Mesendoderm (in vitro differentiated cells): ENCODE data around the gene RASA3.

Experiments used
- DNase-seq: peaks from one replicate; pipeline ENCODE4 v3.0.0; 2013
- H2AK5ac ChIP-seq: 2 replicates; pipeline ENCODE4 v1.6.1; 2013; ENCODE audit warnings: low read length, inconsistent platforms
- H2BK120ac ChIP-seq: 2 replicates; pipeline ENCODE4 v1.6.1; 2013; ENCODE audit warnings: low read depth, mild to moderate bottlenecking, low read length, moderate library complexity, mixed read lengths
- H2BK15ac ChIP-seq: replicated peaks from 2 replicates; pipeline ENCODE4 v1.6.1; 2013; ENCODE audit warnings: low read depth, mild to moderate bottlenecking, moderate library complexity
- H2BK5ac ChIP-seq: 2 replicates; pipeline ENCODE4 v1.6.1; 2013; ENCODE audit warnings: low read length, inconsistent platforms
- H3K18ac ChIP-seq: 2 replicates; pipeline ENCODE4 v1.6.1; 2013; ENCODE audit warnings: mild to moderate bottlenecking, low read length, mixed read lengths
- H3K23ac ChIP-seq: one replicate; pipeline ENCODE4 v1.6.1; 2013; ENCODE audit warnings: low read length
- H3K27ac ChIP-seq: 2 replicates; pipeline ENCODE4 v1.5.1; 2013; ENCODE audit warnings: low read depth, mild to moderate bottlenecking, inconsistent platforms, low read length, moderate library complexity
- H3K27me3 ChIP-seq: 2 replicates; pipeline ENCODE4 v1.6.1; 2013; ENCODE audit warnings: low read length, control low read depth, mild to moderate bottlenecking, inconsistent platforms; ENCODE audit not compliant: insufficient read depth, poor library complexity
- H3K36me3 ChIP-seq: 2 replicates; pipeline ENCODE4 v1.6.1; 2013; ENCODE audit warnings: low read length, inconsistent platforms; ENCODE audit not compliant: control insufficient read depth, insufficient read depth
- H3K4ac ChIP-seq: one replicate; pipeline ENCODE4 v1.6.1; 2013; ENCODE audit warnings: low read depth, mild to moderate bottlenecking, low read length, moderate library complexity
- H3K4me1 ChIP-seq: 2 replicates; pipeline ENCODE4 v1.6.1; 2013; ENCODE audit warnings: low read depth, low read length, inconsistent platforms; ENCODE audit not compliant: control insufficient read depth
- H3K4me2 ChIP-seq: 2 replicates; pipeline ENCODE4 v1.6.1; 2013; ENCODE audit warnings: low read length
- H3K4me3 ChIP-seq: 2 replicates; pipeline ENCODE4 v1.5.1; 2013; ENCODE audit warnings: mild to moderate bottlenecking, low read length
- H3K56ac ChIP-seq: one replicate; pipeline ENCODE4 v1.6.1; 2013; ENCODE audit warnings: low read length
- H3K79me1 ChIP-seq: 2 replicates; pipeline ENCODE4 v1.6.1; 2013; ENCODE audit warnings: low read length, inconsistent platforms
- H3K79me2 ChIP-seq: 2 replicates; pipeline ENCODE4 v1.6.1; 2013; ENCODE audit warnings: mild to moderate bottlenecking, low read length; ENCODE audit not compliant: control insufficient read depth, insufficient read depth
- H3K9ac ChIP-seq: 2 replicates; pipeline ENCODE4 v1.6.1; 2013; ENCODE audit warnings: low read length, inconsistent platforms
- H4K5ac ChIP-seq: one replicate; pipeline ENCODE4 v1.6.1; 2013; ENCODE audit warnings: low read length
- H4K8ac ChIP-seq: one replicate; pipeline ENCODE4 v1.6.1; 2013; ENCODE audit warnings: low read depth, mild to moderate bottlenecking, control low read depth, low read length, moderate library complexity
- WGBS: extraction: QIAGEN DNeasy Blood & Tissue Kit; methylation state at CpG from one replicate; pipeline ENCODE4 v1.1.7; 2013; ENCODE audit warnings: low lambda C conversion rate, missing lambda C conversion rate; ENCODE audit not compliant: insufficient coverage; ENCODE audit errors: extremely low coverage; 5-methylcytosine and 5-hydroxymethylcytosine counted together

The RASA3 gene

DNA sequence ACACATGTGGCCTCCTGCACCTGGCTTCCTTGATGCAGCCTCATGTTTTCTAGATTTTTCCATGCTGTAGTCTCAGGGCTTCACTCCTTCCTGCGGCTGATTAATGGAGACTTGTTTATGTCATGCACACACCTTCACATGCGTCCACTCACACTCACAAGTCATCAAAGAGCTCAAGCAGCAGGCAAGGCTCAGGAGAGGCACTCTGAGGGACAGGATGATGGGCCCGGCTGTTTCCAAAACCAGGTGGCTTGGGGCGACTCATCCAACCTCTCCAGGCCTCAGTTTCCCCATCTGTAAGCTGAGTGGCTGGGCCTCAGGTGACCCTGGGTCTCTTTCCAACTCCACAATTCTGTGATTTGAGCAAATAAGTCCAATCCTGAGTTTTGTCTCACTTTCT lies 36.9 kb downstream of the RASA3 start:
- no peak for DNase-seq
- H2BK15ac ChIP-seq, result no peak overlapping the region
- no peaks in the 10 kb centered on the region for H3K36me3 ChIP-seq
- H3K9ac ChIP-seq, result no peak overlapping the region
- H4K5ac ChIP-seq, result no peak overlapping the region
- H3K18ac ChIP-seq, result no peak overlapping the region
- H2AK5ac ChIP-seq, result no peak overlapping the region
- peaks cover 6% of the 10 kb centered on the region for H3K79me2 ChIP-seq
- no peak overlapping the region for H3K4ac ChIP-seq
- no peak overlapping the region for H2BK5ac ChIP-seq
- H2BK120ac ChIP-seq, result no peak overlapping the region
- H3K27me3 ChIP-seq, result no peaks in the 10 kb centered on the region
- H4K8ac ChIP-seq, result no peak overlapping the region
- no peak overlapping the region for H3K27ac ChIP-seq
- H3K23ac ChIP-seq, result no peak overlapping the region
- no peaks in the 10 kb centered on the region for H3K4me1 ChIP-seq
- H3K79me1 ChIP-seq, result peaks cover 4% of the 10 kb centered on the region
- H3K4me3 ChIP-seq, result no peak overlapping the region
- no CpG with 5 or more reads among the region's 4 CpGs for WGBS
- no peak overlapping the region for H3K56ac ChIP-seq
- H3K4me2 ChIP-seq, result no peak overlapping the region

DNA sequence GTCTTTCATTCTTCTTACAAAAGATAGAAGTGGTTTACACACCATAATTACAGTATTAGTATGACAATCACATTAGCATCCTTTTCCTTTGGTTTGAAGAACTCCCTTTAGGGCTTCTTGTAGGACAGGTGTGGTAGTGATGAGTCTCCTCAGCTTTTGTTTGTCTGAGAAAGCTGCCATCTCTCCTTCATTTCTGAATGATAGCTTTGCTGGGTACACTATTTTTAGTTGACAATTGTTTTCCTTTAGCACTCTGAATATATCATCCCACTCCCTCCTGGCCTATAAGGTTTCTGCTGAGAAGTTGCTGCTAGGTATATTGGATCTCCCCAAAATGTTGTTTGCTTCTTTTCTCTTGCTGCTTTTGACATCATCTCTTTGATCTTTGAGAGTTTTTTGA lies 39.3 kb downstream of the RASA3 start:
- H3K36me3 ChIP-seq, result no peaks in the 10 kb centered on the region
- H3K4me1 ChIP-seq, result peaks cover 1% of the 10 kb centered on the region
- no peak overlapping the region for H4K8ac ChIP-seq
- H2BK5ac ChIP-seq, result no peak overlapping the region
- H3K4me3 ChIP-seq, result no peak overlapping the region
- H2AK5ac ChIP-seq, result no peak overlapping the region
- peaks cover 6% of the 10 kb centered on the region for H3K79me2 ChIP-seq
- H3K4ac ChIP-seq, result no peak overlapping the region
- no peak overlapping the region for H2BK15ac ChIP-seq
- H3K9ac ChIP-seq, result no peak overlapping the region
- H3K4me2 ChIP-seq, result no peak overlapping the region
- H2BK120ac ChIP-seq, result no peak overlapping the region
- H3K18ac ChIP-seq, result no peak overlapping the region
- DNase-seq, result no peak
- no peak overlapping the region for H4K5ac ChIP-seq
- no peaks in the 10 kb centered on the region for H3K27me3 ChIP-seq
- no peak overlapping the region for H3K27ac ChIP-seq
- no peak overlapping the region for H3K23ac ChIP-seq
- H3K56ac ChIP-seq, result no peak overlapping the region
- peaks cover 6% of the 10 kb centered on the region for H3K79me1 ChIP-seq

DNA sequence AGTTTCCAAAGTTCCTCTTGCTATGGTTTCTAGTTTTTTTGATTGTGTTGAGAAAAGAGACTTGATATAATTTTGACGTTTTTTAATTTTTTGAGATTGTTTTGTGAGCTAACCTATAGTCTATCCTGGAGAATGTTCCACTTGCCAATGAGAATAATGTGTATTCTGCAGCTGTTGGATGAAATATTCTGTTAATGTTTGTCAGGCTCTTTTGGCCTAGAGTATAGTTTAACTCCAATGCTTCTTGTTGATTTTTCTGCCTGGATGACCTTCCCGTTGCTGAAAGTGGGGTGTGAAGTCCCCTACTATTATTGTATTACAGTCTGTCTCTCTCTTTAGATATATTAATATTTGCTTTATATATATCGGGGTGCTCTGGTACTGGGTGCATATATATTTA lies 40.0 kb downstream of the RASA3 start:
- no peak overlapping the region for H3K4me3 ChIP-seq
- H2BK5ac ChIP-seq, result no peak overlapping the region
- H4K5ac ChIP-seq, result no peak overlapping the region
- H3K79me2 ChIP-seq, result peaks cover 6% of the 10 kb centered on the region
- no peak for DNase-seq
- no peak overlapping the region for H3K18ac ChIP-seq
- H3K36me3 ChIP-seq, result no peaks in the 10 kb centered on the region
- no peak overlapping the region for H3K4me2 ChIP-seq
- WGBS, result 100% methylated on average over 1 of the region's 3 CpGs
- H3K56ac ChIP-seq, result no peak overlapping the region
- H3K4me1 ChIP-seq, result peaks cover 1% of the 10 kb centered on the region
- H3K23ac ChIP-seq, result no peak overlapping the region
- H4K8ac ChIP-seq, result no peak overlapping the region
- H3K4ac ChIP-seq, result no peak overlapping the region
- no peak overlapping the region for H3K9ac ChIP-seq
- no peak overlapping the region for H2BK120ac ChIP-seq
- H2BK15ac ChIP-seq, result no peak overlapping the region
- peaks cover 6% of the 10 kb centered on the region for H3K79me1 ChIP-seq
- no peaks in the 10 kb centered on the region for H3K27me3 ChIP-seq
- H3K27ac ChIP-seq, result no peak overlapping the region
- H2AK5ac ChIP-seq, result no peak overlapping the region

DNA sequence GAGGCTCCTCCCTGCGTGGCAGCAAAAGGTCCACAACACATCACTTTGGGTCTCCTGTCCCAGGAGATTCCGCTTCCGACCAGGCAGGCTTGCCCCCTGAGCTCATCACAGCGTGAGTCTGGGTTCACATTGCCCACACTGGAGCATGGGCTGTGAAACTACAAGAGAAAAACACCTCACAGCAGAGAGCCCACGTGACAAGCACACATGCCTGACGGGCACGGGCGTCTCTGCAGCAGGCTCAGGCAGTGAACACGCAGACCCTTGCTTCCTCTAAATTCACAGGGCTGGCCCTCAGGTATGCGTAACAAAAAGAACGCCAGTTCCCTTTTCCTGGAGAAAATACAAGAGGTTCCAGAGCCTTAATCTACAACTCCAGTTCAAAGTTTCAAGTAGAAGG lies 41.9 kb downstream of the RASA3 start:
- DNase-seq, result no peak
- H3K4me1 ChIP-seq, result peaks cover 1% of the 10 kb centered on the region
- H3K27me3 ChIP-seq, result no peaks in the 10 kb centered on the region
- no peak overlapping the region for H2AK5ac ChIP-seq
- H3K18ac ChIP-seq, result no peak overlapping the region
- no peak overlapping the region for H2BK5ac ChIP-seq
- no peak overlapping the region for H3K4me3 ChIP-seq
- H3K27ac ChIP-seq, result no peak overlapping the region
- no peak overlapping the region for H3K56ac ChIP-seq
- no peaks in the 10 kb centered on the region for H3K79me2 ChIP-seq
- no CpG with 5 or more reads among the region's 11 CpGs for WGBS
- H2BK120ac ChIP-seq, result no peak overlapping the region
- H3K79me1 ChIP-seq, result peaks cover 3% of the 10 kb centered on the region
- H4K8ac ChIP-seq, result no peak overlapping the region
- H3K4me2 ChIP-seq, result no peak overlapping the region
- no peak overlapping the region for H3K23ac ChIP-seq
- no peak overlapping the region for H4K5ac ChIP-seq
- no peaks in the 10 kb centered on the region for H3K36me3 ChIP-seq
- no peak overlapping the region for H2BK15ac ChIP-seq
- no peak overlapping the region for H3K4ac ChIP-seq
- no peak overlapping the region for H3K9ac ChIP-seq

DNA sequence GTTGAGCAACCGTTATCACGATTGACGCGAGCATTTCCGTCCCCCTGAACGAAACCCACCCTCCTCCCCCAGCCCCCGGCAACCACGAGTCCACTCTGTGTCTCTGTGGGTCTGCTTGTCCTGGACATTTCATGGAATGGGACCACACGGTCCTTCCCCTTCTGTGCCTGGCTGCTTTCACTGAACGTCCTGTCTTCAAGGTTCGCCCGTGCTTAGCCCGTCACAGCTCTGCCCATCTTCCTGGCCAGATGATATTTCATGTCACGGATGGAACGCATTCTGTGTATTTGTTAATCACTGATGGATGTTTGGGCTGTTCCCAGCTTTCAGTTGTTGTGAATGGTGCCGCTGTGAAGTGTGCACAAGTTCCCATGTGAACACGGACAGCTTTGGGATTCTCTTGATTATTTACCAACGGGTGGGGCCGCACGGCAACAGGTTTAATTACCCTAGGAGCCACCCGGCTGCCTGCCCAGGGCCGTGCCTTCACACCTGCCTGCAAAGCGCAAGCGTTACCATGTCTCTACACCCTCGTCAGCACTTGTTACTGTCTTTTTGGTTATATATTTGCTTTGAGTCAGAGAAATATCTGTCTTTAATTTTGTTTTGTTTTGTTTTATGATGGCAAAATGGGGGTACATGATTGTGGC lies 42.5 kb downstream of the RASA3 start:
- Histone ChIP-seq H2AK5ac (no peak overlapping the region), H3K27me3 (no peaks in the 10 kb centered on the region), H3K4me3 (no peak overlapping the region), H2BK120ac (no peak overlapping the region), H3K56ac (peak overlapping the region; percentile 47), H3K4me1 (peaks cover 1% of the 10 kb centered on the region), H3K23ac (no peak overlapping the region), H4K8ac (no peak overlapping the region), H3K36me3 (no peaks in the 10 kb centered on the region), H3K27ac (no peak overlapping the region), H3K9ac (no peak overlapping the region), H3K79me1 (peaks cover 3% of the 10 kb centered on the region), H2BK5ac (no peak overlapping the region), H3K4me2 (no peak overlapping the region), H3K18ac (no peak overlapping the region), H2BK15ac (no peak overlapping the region), H3K4ac (no peak overlapping the region), H3K79me2 (no peaks in the 10 kb centered on the region), H4K5ac (no peak overlapping the region)
- WGBS, result no CpG with 5 or more reads among the region's 25 CpGs
- DNase-seq, result no peak

DNA sequence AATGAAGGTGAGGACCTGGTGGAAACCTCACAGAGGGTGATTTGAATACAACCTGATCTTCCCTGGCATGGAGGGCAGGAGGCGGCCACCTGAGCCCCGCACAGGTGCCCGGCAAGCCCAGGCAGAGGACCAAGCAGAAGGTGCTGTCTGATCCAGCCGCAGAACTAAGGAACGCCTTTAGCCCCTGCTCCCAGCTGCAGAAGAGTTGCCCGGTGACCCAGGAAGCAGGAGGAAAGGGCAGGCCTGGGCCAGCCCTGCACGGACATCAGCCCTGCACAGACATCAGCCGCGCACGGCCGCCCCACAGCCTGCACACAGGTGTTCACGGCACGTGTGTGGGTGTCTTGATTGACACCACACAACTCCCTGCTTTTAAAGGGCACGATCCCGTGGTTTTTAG lies 43.1 kb downstream of the RASA3 start:
- Histone ChIP-seq H2BK120ac (no peak overlapping the region), H3K9ac (no peak overlapping the region), H3K18ac (no peak overlapping the region), H3K4me2 (no peak overlapping the region), H3K4me3 (no peak overlapping the region), H4K5ac (no peak overlapping the region), H2BK15ac (no peak overlapping the region), H3K27ac (no peak overlapping the region), H2AK5ac (no peak overlapping the region), H3K79me1 (peaks cover 3% of the 10 kb centered on the region), H3K27me3 (no peaks in the 10 kb centered on the region), H3K56ac (peak overlapping the region; percentile 47), H3K4me1 (peaks cover 1% of the 10 kb centered on the region), H2BK5ac (no peak overlapping the region), H4K8ac (no peak overlapping the region), H3K23ac (no peak overlapping the region), H3K79me2 (no peaks in the 10 kb centered on the region), H3K36me3 (no peaks in the 10 kb centered on the region), H3K4ac (no peak overlapping the region)
- no CpG with 5 or more reads among the region's 15 CpGs for WGBS
- DNase-seq, result no peak
